ENCODE results near the gene NAALADL2.

Gene NAALADL2

DNA sequence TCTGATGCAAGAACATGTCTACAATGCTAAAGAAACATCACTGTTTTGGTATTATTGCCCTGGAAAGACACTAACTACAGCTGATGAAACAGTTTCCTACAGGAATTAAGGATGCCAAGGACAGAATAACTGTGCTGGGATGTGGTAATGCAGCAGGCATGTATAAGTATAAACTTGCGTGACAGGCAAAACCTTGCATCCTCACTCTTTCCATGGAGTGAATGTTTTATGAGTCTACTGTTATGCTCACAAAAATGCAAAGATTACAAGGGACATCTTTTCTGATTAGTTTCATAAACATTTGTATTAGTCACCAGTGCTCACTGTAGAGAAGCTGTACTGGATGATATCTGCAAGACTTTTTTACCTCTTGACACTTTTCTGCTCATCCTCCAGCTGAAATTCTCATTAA lies 143.6 kb downstream of the NAALADL2 start:
- Histone ChIP-seq H3K14ac (ENCODE audit: low read length) (no peak overlapping the region), H2BK5ac (ENCODE audit: low read depth, low read length, poor library complexity) (no peak overlapping the region), H3K4me1 (ENCODE audit: control insufficient read depth in 1 of 2, insufficient read depth in 2 of 2, low read length in 2 of 2) (no peaks in the 10 kb centered on the region), H3K4me2 (ENCODE audit: low read length) (no peak overlapping the region), H3K4me3 (ENCODE audit: low read depth, low read length) (no peak overlapping the region), H3K79me1 (ENCODE audit: low read length) (no peaks in the 10 kb centered on the region), H3K27me3 (ENCODE audit: insufficient read depth, low read length) (no peaks in the 10 kb centered on the region), H3K79me2 (ENCODE audit: control insufficient read depth, insufficient read depth, low read length, poor library complexity) (no peaks in the 10 kb centered on the region), H3K27ac (ENCODE audit: low read depth, low read length) (no peak overlapping the region), H2AK5ac (ENCODE audit: low read length) (no peak overlapping the region), H3K4ac (ENCODE audit: low read depth, low read length) (no peak overlapping the region), H3K23ac (ENCODE audit: low read length) (no peak overlapping the region), H4K91ac (ENCODE audit: low read depth, low read length) (no peak overlapping the region), H3K9me3 (ENCODE audit: insufficient read depth, low read depth, low read length) (no peaks in the 10 kb centered on the region), H2BK12ac (ENCODE audit: low read length) (no peak overlapping the region), H3K36me3 (ENCODE audit: control insufficient read depth in 1 of 2, insufficient read depth in 2 of 2, low read length in 2 of 2) (no peaks in the 10 kb centered on the region), H2BK120ac (ENCODE audit: insufficient read depth, low read length, poor library complexity) (no peak overlapping the region), H4K8ac (ENCODE audit: low read depth, low read length) (no peak overlapping the region), H2AFZ (ENCODE audit: insufficient read depth, low read length, poor library complexity) (no peak overlapping the region), H4K12ac (ENCODE audit: low read depth, low read length) (no peak overlapping the region), H3K9ac (ENCODE audit: low read length) (no peak overlapping the region), H3K18ac (ENCODE audit: low read length) (no peak overlapping the region)
- no CpG with 5 or more reads among the region's 1 CpG for WGBS (ENCODE audit: extremely low coverage, insufficient coverage, insufficient read length)
- DNase-seq, result peak; percentile 73 to 93

DNA sequence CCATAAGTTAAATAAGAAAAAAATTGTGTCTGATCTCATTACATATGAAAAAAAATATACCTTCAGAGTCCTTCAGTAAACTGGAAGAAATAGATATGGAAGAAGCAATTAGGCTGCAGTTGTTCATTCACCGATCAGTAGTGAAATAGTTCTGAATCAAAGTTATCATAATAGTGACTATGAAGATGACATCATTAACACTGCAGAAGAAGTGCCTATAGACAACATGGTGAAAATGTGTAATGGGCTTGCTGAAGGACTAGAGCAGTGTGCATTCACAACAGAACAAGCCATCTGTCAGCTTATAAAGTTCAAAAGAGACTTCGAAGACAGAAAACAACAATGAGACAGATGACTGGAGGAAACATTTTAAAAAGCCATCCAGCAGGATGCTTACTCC lies 144.5 kb downstream of the NAALADL2 start:
- Histone ChIP-seq H2BK120ac (ENCODE audit: insufficient read depth, low read length, poor library complexity) (no peak overlapping the region), H3K27ac (ENCODE audit: low read depth, low read length) (no peak overlapping the region), H3K79me2 (ENCODE audit: control insufficient read depth, insufficient read depth, low read length, poor library complexity) (no peaks in the 10 kb centered on the region), H3K4ac (ENCODE audit: low read depth, low read length) (no peak overlapping the region), H4K91ac (ENCODE audit: low read depth, low read length) (no peak overlapping the region), H3K4me3 (ENCODE audit: low read depth, low read length) (no peak overlapping the region), H3K79me1 (ENCODE audit: low read length) (no peaks in the 10 kb centered on the region), H2AFZ (ENCODE audit: insufficient read depth, low read length, poor library complexity) (no peak overlapping the region), H3K27me3 (ENCODE audit: insufficient read depth, low read length) (no peaks in the 10 kb centered on the region), H3K9me3 (ENCODE audit: insufficient read depth, low read depth, low read length) (no peaks in the 10 kb centered on the region), H3K14ac (ENCODE audit: low read length) (no peak overlapping the region), H2AK5ac (ENCODE audit: low read length) (no peak overlapping the region), H2BK5ac (ENCODE audit: low read depth, low read length, poor library complexity) (no peak overlapping the region), H3K4me2 (ENCODE audit: low read length) (no peak overlapping the region), H3K9ac (ENCODE audit: low read length) (no peak overlapping the region), H3K36me3 (ENCODE audit: control insufficient read depth in 1 of 2, insufficient read depth in 2 of 2, low read length in 2 of 2) (no peaks in the 10 kb centered on the region), H4K12ac (ENCODE audit: low read depth, low read length) (no peak overlapping the region), H3K18ac (ENCODE audit: low read length) (no peak overlapping the region), H4K8ac (ENCODE audit: low read depth, low read length) (no peak overlapping the region), H3K4me1 (ENCODE audit: control insufficient read depth in 1 of 2, insufficient read depth in 2 of 2, low read length in 2 of 2) (no peaks in the 10 kb centered on the region), H3K23ac (ENCODE audit: low read length) (no peak overlapping the region), H2BK12ac (ENCODE audit: low read length) (no peak overlapping the region)
- DNase-seq, result no peak
- no CpG with 5 or more reads among the region's 2 CpGs for WGBS (ENCODE audit: extremely low coverage, insufficient coverage, insufficient read length)

DNA sequence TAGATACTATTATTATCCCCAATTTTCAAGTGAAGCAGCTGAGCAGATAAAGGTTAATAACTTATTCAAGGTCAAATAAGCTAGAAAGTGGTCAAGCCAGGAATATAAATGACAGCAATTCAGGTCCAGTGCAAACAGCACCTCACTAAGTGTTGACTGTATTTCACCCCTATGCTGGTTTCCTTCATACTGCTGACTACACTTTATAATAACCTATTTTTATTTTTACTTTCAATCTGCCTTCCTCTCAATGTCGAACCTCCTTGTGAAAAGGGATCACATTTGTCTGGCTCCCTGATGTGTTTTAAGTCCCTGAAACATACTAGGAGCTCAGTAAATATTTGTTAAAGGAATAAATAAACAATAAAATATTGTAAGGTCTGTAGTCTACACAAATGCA lies 146.1 kb downstream of the NAALADL2 start:
- Histone ChIP-seq H4K91ac (ENCODE audit: low read depth, low read length) (no peak overlapping the region), H3K27ac (ENCODE audit: low read depth, low read length) (no peak overlapping the region), H3K27me3 (ENCODE audit: insufficient read depth, low read length) (no peaks in the 10 kb centered on the region), H3K4me1 (ENCODE audit: control insufficient read depth in 1 of 2, insufficient read depth in 2 of 2, low read length in 2 of 2) (no peaks in the 10 kb centered on the region), H3K36me3 (ENCODE audit: control insufficient read depth in 1 of 2, insufficient read depth in 2 of 2, low read length in 2 of 2) (no peaks in the 10 kb centered on the region), H2BK12ac (ENCODE audit: low read length) (no peak overlapping the region), H4K12ac (ENCODE audit: low read depth, low read length) (no peak overlapping the region), H3K4me2 (ENCODE audit: low read length) (no peak overlapping the region), H2AK5ac (ENCODE audit: low read length) (no peak overlapping the region), H2BK5ac (ENCODE audit: low read depth, low read length, poor library complexity) (no peak overlapping the region), H3K23ac (ENCODE audit: low read length) (no peak overlapping the region), H2BK120ac (ENCODE audit: insufficient read depth, low read length, poor library complexity) (no peak overlapping the region), H3K4me3 (ENCODE audit: low read depth, low read length) (no peak overlapping the region), H3K9ac (ENCODE audit: low read length) (no peak overlapping the region), H3K9me3 (ENCODE audit: insufficient read depth, low read depth, low read length) (no peaks in the 10 kb centered on the region), H2AFZ (ENCODE audit: insufficient read depth, low read length, poor library complexity) (no peak overlapping the region), H4K8ac (ENCODE audit: low read depth, low read length) (no peak overlapping the region), H3K79me2 (ENCODE audit: control insufficient read depth, insufficient read depth, low read length, poor library complexity) (no peaks in the 10 kb centered on the region), H3K18ac (ENCODE audit: low read length) (no peak overlapping the region), H3K79me1 (ENCODE audit: low read length) (no peaks in the 10 kb centered on the region), H3K4ac (ENCODE audit: low read depth, low read length) (no peak overlapping the region), H3K14ac (ENCODE audit: low read length) (no peak overlapping the region)
- no CpG with 5 or more reads among the region's 1 CpG for WGBS (ENCODE audit: extremely low coverage, insufficient coverage, insufficient read length)
- no peak for DNase-seq

DNA sequence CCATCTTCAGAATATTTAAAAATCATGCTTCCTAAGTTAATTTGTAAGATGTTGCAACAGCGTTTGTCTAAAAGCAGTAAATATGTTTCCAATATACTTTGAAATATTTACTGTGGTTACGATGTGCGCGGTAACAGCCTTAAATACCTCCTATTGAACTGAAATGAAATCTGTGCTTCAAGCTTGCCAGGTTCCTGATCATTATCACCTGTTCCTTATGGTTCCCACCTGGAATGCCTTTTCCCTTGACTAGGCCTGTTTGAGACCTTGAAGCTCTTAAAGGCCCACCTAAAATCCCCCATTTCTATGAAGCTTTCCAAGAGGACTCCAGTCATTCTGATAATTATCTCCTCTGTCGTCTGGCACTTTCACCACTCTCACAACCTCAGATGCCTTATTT lies 146.7 kb downstream of the NAALADL2 start:
- no peaks in the 10 kb centered on the region for H3K4me1 ChIP-seq (ENCODE audit: control insufficient read depth in 1 of 2, insufficient read depth in 2 of 2, low read length in 2 of 2)

More for the DNA sequence above, 146.7 kb downstream of the NAALADL2 start:
- Histone ChIP-seq H3K9ac (ENCODE audit: low read length) (no peak overlapping the region), H3K27me3 (ENCODE audit: insufficient read depth, low read length) (no peaks in the 10 kb centered on the region), H3K79me2 (ENCODE audit: control insufficient read depth, insufficient read depth, low read length, poor library complexity) (no peaks in the 10 kb centered on the region), H3K36me3 (ENCODE audit: control insufficient read depth in 1 of 2, insufficient read depth in 2 of 2, low read length in 2 of 2) (no peaks in the 10 kb centered on the region), H3K18ac (ENCODE audit: low read length) (no peak overlapping the region), H3K27ac (ENCODE audit: low read depth, low read length) (no peak overlapping the region), H3K4ac (ENCODE audit: low read depth, low read length) (no peak overlapping the region), H3K23ac (ENCODE audit: low read length) (no peak overlapping the region), H4K12ac (ENCODE audit: low read depth, low read length) (no peak overlapping the region), H2AFZ (ENCODE audit: insufficient read depth, low read length, poor library complexity) (no peak overlapping the region), H3K9me3 (ENCODE audit: insufficient read depth, low read depth, low read length) (no peaks in the 10 kb centered on the region), H2BK5ac (ENCODE audit: low read depth, low read length, poor library complexity) (no peak overlapping the region), H3K4me3 (ENCODE audit: low read depth, low read length) (no peak overlapping the region), H3K4me2 (ENCODE audit: low read length) (no peak overlapping the region), H3K79me1 (ENCODE audit: low read length) (no peaks in the 10 kb centered on the region), H4K91ac (ENCODE audit: low read depth, low read length) (no peak overlapping the region), H2AK5ac (ENCODE audit: low read length) (no peak overlapping the region), H2BK120ac (ENCODE audit: insufficient read depth, low read length, poor library complexity) (no peak overlapping the region), H4K8ac (ENCODE audit: low read depth, low read length) (no peak overlapping the region), H3K14ac (ENCODE audit: low read length) (no peak overlapping the region), H2BK12ac (ENCODE audit: low read length) (no peak overlapping the region)
- peak in 1 of 2 donors; percentile 29 for DNase-seq
- no CpG with 5 or more reads among the region's 5 CpGs for WGBS (ENCODE audit: extremely low coverage, insufficient coverage, insufficient read length)

Measured in trophoblast cell (in vitro differentiated cells and primary cell).